Measurements from ENCODE around the gene EPC1.

Gene EPC1

DNA sequence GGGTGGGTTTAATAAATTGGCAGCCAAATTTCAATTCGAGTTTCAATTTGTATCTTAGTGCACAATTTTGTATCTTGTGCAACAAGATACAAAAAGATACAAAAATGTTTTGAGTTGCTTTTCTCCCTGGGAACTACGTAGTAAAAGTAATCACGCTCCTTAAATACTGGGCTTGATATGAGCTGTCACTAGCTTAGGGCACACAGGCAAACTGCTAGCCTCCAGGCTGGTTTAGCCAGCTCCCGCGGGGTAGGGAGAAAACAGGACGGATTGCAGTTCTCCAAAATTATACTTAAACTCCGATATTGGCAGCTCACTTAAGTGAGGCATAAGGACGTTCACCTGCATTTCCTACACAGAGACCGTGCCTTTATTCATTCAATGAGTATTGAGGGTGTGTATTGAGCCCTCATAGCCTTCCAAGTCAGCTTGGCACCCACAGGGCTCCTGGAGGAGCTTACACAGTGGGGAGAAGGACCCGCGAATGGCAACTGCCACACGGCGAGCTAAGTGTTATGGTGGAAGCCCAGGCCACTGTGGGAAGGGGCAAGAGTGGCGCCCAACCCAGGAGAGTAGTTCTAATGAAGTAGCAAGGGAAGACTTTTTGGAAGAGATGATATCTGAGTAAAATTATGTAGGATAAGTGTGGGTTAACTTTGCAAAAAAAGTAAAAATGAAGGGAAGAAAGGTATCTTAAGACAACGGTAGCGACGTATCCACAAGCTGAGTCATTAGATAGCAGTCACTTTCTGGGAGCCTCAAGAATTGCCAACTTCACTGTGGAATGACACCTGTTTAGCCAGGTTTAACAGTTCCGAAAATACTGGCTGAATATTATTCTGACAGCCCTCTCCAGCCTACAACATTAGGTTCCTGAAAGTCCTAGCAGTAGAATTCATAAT lies 1.6 kb upstream of the EPC1 start:
- intact Hi-C loops (cut with DNase I) = loop anchor here (5.0 to 10.0 kb wide), 3 partner anchors 91 to 294 kb away; partner anchors contain the start of gene KIF5B
- DNase-seq = no peak

DNA sequence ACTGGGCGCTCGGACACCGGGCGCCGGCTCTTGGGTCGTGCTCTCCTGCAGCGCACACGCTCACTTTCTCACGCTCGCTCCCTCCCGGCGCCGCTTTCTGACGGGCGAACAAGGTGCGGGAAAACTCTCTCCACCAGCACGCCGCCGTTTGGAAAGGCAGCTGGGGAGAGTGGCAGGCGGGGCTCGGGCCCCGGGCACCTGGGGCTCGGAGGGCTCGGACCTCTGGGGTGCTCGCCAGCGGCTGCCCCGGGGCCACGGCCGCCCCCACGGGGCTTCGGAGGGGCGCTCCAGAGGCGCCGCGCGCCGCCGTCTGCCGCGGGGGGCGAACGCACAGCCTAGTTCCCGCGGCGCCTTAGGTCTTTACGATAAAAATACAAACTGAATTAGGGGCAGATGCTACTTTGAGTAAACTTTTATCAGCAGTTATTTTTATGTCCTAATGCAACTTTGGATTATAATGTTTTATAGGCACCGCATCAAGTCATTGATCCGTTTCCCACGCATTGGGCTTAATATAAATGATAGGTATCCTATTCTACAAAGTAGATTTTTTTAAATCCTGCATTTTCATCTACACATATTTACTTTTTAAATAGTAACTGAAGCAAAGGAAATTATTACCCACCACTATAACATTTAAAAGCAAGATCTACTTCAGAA lies 535 bp upstream of the EPC1 start:
- DNase-seq = peak in 1 of 42 donors; percentile 27
- intact Hi-C loops (cut with DNase I) = loop anchor here (2.0 to 10.0 kb wide), 4 partner anchors 90 to 293 kb away; partner anchors contain the start of genes CCDC7 and KIF5B

DNA sequence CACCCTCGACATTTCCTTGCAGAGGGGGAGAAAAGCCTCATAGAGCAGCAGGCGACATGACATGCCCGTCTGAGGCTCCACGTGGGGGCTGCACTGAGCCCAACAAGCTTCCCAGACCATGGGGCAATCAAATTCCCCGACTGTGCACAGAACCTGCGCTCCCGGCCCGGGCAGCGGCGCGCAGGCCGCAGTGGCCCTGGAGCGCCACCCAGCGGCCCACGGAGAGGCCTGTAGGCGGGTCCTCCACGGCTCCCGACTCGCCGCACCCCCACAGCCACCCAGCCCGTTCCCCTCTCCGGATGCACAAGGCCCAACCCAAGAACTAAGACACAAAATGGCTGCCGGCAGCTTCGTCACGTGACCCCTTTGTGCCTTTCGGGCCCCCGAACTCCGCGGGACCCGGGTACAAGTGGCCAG lies 816 bp downstream of the EPC1 start:
- DNase-seq = peak; percentile 88 to 98 (median 95)
- intact Hi-C loops (cut with DNase I) = loop anchor here (2.0 to 10.0 kb wide), 4 partner anchors 89 to 291 kb away; partner anchors contain the start of genes CCDC7 and KIF5B

DNA sequence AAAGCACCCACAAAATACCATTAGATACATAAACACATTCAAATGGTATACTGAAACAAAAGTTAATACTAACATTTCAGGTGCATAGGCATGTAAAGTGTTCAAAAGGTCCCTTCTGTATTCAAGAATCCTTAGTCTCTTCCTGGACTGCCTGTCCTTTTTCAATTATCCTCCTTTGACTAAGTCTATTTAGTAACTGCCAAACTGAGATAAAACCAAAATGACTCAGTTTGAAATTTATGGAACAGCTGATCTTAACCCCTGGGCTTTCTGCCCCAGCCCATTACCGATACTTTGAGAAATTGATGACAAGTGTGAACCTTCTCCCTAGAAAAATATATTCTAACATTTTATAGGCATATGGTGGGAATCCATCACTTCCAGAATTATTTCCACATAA lies 5.4 kb downstream of the EPC1 start:
- intact Hi-C loops (cut with DNase I) = loop anchor here (10.0 kb wide), 1 partner anchor 287 kb away; the partner anchor contains the start of gene KIF5B
- DNase-seq = no peak

DNA sequence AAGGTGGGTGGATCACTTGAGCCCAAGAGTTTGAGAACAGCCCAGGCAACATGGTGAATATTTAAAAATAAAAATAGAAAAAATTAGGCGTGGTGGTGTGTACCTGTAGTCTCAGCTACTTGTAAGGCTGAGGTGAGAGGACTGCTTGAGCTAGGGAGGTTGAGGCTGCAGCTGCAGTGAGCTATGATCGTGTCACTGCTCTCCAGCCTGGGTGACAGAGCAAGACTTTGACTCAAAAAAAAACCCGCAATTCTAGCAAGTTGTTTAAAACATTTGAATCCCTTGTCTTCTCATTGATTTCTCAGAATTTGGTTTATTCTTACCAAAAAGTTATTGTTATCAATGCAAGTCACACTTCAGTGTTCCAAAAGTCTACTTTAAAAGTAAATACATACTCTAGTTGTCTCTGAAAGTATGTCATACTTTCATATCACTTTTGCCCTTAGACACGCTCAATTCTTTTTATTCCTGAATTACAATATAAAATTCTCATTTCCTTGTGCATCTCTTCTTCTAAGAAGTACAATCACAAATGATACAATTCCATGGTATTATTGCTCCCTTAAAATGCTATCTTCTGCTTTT lies 6.3 kb downstream of the EPC1 start:
- intact Hi-C loops (cut with DNase I) = loop anchor here (10.0 kb wide), 1 partner anchor 286 kb away; the partner anchor contains the start of gene KIF5B
- no peak for DNase-seq

DNA sequence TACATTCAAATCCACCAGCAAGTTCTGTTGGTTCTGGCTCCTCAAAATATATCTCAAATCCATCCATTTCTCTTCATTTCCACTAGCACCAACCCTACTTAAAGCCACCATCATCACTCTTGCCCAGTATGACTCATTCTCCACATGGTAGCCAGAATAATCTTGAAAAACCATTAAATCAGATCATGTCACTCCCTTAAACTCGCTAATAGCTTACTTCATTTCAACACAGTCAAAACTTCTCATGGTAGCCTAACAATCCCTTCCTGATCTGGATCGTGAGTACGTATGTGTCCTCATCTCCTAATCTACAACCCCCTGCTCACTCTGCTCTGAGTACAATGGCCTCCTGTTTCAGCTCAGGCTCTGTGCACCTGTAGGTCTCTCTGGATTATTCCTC lies 8.7 kb downstream of the EPC1 start:
- intact Hi-C loops (cut with DNase I) = no loop called here
- DNase-seq = no peak

DNA sequence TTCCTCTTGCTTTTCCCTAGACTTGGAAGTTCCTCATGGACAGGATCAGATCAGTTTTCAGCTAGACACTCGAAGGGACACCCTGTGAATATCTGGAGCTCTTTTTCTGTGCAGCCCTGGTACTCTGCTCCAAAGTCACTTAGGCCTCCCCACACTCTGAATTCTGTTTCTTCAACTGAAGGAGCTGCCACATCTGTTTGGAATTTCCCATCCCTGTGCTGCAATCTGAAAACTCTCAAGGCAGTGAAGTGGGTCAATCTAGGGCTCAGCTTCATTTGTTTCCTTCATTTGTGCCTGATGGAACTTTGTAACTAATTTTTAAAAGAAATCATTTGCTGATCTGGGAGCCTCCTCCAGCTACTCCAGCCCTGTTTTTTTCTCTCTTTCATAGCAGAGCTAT lies 9.6 kb downstream of the EPC1 start:
- DNase-seq = no peak
- intact Hi-C loops (cut with DNase I) = no loop called here

DNA sequence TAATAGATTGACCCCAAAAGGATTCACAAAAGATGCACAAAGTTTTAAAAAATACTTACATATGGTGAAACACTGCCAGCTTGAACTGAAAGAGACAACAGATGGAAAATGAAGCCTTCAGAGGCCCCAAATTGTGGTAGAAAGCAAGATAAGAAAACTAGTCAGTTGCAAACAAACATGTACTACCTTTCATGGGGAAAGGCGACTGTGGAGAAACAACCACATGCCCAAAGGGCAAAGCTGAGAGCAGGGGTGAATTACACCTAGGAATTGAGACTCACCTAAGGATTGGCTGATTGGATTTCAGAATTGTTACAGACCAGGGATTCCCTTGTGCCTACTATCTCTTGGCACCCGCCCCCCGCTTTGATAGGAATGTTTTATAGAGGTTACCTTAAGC lies 13.1 kb downstream of the EPC1 start:
- intact Hi-C loops (cut with DNase I) = no loop called here
- DNase-seq = no peak

DNA sequence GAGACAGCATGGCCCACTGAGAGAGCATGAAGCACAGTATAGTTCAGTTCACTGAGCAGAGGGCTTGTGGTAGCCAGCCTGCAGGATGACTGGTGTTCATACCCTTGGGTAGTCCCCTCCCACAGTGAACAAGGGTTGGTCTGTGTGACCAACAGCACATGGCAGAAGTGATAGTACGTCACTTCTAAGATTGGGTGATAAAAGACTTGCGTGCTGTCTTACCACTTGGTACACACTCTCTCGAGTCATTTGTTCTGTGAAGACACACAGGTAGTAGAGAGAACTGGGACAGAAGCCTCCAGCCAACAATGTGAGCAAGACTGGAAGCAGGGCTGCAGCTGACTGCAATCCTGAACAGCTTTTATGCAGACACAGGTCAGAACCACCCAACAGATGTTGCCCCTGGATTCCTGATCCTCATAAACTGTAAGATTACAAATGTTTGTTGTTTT lies 14.6 kb downstream of the EPC1 start:
- DNase-seq = peak in 8 of 42 donors; percentile 16 to 58 (median 26)
- intact Hi-C loops (cut with DNase I) = no loop called here

DNA sequence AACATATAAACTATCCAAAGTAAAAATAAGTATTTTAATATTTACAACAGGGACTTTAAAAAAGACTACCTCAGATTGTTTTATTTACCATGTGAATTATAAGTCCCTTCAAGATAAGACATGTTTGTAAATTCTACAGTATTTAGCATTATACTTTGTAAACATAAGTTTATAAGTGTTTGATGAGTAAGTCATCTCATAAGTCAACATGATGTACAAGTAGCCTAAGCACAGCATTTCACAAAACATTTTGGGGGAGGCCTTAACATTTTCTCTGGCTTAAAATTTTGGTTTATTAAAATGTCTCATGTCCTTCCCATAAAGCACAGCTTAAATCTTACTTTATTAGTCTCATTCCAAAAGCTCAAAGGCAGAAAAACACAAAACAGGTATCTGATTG lies 15.4 kb downstream of the EPC1 start:
- no peak for DNase-seq
- intact Hi-C loops (cut with DNase I) = no loop called here

DNA sequence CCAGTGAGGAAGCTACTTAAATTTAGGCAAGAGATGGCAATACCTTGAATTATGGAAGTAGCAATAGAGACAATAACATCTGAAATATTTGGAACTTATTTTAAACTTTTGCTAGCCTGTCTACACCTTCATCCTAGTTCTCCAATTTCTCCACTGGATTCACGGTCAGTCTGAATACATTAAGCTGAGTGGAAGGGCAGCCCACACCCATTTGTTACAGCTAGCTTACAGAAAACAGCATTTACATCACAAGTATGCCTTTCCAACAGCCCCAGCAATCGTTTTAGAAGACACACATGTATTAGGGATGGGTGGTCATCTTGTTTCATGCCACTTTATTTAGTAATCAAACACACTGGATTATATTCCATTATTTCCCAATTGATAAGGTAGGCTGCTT lies 16.7 kb downstream of the EPC1 start:
- intact Hi-C loops (cut with DNase I) = no loop called here
- no peak for DNase-seq

DNA sequence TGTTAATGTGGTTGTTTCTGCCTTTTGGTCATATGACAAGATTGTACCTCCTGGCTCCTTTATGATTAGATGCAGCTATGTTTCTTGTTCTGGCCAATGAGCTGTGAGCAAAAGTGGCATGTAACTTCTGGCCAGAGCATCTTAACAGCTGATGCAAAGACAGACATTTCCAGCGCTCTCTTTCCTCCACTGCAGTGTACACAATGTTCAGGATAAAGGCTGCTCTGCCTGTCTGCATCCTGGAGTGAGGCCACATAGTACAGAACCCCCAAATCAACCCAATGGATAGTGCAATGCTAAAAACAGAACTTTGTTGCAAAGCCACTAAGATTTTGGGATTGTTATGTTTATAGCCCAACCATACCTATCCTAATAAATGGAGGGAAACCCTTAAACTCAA lies 17.9 kb downstream of the EPC1 start:
- no peak for DNase-seq
- intact Hi-C loops (cut with DNase I) = no loop called here

DNA sequence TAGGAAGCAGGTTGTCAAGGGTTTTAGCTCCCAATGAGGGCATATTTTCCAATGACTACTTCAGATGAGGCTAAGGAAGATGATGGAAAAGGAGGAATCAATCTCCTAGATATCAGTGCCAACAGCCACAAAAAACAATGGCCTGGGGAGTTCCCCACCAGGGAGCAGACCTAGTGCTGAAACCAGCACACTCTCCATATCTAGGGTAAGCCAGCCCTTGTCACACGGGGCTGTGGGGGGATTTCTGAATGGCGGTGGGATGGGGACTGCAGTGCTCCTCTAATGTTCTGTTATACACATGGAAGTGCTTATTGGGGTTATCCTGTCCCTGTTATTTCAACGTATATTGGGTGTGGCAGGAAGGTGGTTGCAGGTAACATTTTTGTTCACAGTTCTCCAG lies 18.5 kb downstream of the EPC1 start:
- no peak for DNase-seq
- intact Hi-C loops (cut with DNase I) = no loop called here

DNA sequence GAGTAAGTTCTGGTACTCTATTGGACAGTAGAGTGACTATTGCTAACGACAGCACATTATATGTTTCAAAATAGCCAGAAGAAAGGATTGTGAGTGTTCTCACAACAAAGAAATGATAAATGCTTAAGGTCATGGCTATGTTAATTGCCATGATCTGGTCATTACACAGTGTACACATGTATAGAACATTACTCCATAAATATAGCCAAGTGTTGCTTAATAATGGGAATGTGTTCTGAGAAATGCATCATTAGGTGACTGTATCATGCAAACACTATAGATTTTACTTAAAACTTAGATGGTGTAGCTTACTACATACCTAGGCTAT lies 19.6 kb downstream of the EPC1 start:
- intact Hi-C loops (cut with DNase I) = no loop called here

DNA sequence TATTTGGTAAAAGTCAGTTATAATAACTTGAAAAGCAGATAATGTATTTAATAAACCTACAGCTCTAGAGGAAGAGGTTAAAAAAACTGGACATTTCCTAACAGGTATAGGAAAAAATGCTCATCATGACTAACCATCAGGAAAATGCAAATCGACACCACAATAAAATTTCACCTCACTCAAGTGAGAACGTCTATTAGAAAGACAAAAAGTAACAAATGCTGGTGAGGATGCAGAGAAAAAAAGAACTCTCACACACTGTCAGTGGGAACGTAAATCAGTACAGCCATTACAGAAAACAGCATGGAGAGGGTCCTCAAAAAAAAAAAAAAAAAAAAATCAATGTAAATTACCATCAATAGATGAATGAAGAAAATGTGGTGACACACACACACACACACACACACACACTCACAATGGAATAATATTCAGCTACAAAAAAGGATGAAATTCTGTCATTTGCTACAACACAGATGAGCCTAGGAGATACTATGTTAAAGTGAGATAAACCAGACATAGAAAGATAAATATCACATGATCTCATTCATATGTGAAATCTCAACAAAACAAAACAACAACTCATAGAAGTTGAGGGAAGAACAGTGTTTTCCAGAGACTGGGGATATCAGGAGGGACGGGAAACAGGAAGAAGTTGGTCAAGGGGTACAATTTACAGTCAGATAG lies 20.1 kb downstream of the EPC1 start:
- DNase-seq = no peak
- intact Hi-C loops (cut with DNase I) = no loop called here

More for the DNA sequence above, 19.6 kb downstream of the EPC1 start:
- no peak for DNase-seq

DNA sequence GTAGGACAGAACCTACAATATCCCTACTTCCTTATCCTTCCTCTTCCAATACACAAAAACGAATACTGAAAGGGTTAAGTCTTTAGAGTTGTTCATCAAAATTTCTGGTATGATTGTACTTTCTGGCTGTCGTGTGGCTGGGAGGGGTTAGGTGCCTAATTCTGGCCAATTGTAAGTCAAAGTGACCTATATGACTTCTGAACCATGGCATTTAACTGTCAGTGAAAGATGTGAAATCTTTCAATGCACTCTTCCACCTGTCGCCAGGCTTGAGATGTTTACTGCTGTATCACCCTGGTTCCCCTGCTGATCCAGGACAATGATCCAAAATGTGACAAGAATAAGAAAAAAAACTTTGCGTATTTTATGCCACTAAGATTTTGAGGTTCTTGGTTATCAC lies 20.8 kb downstream of the EPC1 start:
- intact Hi-C loops (cut with DNase I) = no loop called here

DNA sequence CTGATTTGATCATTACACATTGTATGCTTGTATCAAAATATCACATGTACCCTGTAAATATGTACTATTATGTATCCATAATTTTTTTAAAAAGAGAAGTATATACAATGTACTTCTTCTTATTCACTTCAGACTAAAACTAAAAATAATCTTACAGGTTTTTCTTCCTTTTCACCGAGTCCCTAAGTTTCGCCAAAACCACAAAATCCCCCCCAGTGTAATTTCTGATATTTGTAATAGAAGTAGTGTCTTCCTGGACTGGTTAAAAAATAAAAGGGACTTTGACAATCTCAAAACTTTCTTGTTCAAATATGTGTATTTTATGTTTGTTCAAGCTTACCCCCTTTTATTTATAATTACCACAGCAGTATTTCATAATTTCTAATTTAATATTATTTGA lies 23.9 kb downstream of the EPC1 start:
- DNase-seq = no peak
- intact Hi-C loops (cut with DNase I) = no loop called here

More for the DNA sequence above, 20.8 kb downstream of the EPC1 start:
- DNase-seq = no peak

DNA sequence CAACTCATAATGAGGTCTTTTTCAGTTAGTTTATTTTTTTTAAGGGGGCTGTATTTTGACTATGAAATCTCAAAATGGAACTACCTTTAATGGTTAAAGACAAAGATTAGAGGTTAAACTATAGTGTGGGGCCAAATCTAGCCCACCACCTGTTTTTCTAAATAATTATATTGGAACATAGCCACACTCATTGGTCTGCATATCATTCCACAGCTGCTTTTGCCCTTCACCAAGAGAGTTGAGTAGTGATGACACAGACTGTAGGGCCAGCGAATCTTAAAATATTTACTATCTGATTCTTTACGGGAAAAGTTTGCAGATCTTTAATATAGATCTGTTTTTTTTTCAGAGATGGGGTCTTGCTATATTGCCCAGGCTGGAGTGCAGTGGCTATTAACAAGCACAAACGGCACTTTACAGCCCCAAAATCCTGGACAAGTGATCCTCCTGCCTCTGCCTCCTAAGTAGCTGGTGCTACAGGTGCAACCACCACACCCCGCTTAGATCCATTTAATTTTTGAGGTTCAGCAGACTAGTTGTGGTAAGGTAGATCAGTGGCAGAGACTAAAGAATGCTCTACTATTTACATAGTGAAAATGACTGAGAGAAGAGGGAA lies 25.8 kb downstream of the EPC1 start:
- intact Hi-C loops (cut with DNase I) = no loop called here
- no peak for DNase-seq

DNA sequence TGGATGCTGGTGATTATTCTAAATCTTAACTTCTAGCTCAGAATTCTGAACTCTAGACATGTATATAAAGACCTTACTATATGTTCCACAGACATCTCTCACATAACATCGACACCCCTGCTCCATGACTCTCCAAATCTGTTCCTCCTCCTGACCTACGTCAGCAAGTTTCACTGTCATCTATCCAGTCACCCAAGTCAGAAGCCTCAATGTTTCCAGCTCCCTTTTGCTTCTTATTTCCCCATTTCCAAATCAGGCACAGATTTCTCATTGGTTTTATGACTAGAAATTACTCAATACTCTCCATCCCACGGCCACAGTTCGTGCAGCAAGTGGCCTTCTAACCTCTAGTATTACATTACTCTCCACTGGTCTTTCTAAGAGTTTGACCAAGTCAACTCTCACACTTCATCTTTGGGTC lies 28.5 kb downstream of the EPC1 start:
- no peak for DNase-seq
- intact Hi-C loops (cut with DNase I) = no loop called here

Data from head of caudate nucleus (tissue), 42 donors.